Esophagus muscularis mucosa (tissue), 4 donors: ENCODE results near the gene HABP2.

Experiments
- EP300 ChIP-seq: sonication (generic); formaldehyde crosslinking; IDR thresholded peaks from one replicate; pipeline ENCODE4 v1.6.1; 2017; ENCODE audit warnings: antibody characterized with exemption
- POLR2A ChIP-seq: fragments of 450-650 bp; IDR thresholded peaks from one replicate; pipeline ENCODE4 v1.6.1; 2017; ENCODE audit warnings: antibody characterized with exemption, moderate library complexity, mild to moderate bottlenecking, low read depth
- POLR2AphosphoS5 ChIP-seq, 2 donors: sonication (generic); formaldehyde crosslinking; IDR thresholded peaks; one replicate each; pipeline ENCODE4 v1.6.1; 2017; ENCODE audit warnings: antibody characterized with exemption in 2 of 2
- TF ChIP-seq, protein P1 (sequence below), 3 experiments: fragments of 200-600 bp in 2 of 3; fragments of 450-650 bp in 1 of 3; sonication (generic) in 2 of 3; IDR thresholded peaks; one replicate each; pipeline ENCODE4 v1.5.1; 2017 to 2019; ENCODE audit warnings: antibody characterized with exemption in 3 of 3, mild to moderate bottlenecking in 2 of 3, moderate library complexity in 1 of 3

DNA sequence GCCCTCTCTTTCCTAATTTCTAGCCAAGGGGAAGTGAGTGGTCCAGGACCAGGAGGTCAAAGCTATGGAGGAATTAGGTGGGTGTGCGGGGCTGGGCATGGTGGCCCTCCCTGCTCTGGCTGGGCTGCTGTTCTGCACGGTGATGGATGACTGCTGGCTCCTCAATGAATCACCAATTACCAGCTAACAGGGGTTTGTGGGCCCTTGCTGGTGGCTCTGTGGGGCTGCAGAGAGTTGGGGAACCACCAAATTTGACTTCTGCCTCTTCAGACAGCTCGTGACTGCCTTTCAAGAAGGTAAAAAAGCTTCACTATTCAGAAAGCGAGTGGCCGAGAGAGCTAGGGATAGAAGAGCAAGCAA is 35.0 kb upstream of the HABP2 start:
- TF ChIP-seq, protein P1, sequence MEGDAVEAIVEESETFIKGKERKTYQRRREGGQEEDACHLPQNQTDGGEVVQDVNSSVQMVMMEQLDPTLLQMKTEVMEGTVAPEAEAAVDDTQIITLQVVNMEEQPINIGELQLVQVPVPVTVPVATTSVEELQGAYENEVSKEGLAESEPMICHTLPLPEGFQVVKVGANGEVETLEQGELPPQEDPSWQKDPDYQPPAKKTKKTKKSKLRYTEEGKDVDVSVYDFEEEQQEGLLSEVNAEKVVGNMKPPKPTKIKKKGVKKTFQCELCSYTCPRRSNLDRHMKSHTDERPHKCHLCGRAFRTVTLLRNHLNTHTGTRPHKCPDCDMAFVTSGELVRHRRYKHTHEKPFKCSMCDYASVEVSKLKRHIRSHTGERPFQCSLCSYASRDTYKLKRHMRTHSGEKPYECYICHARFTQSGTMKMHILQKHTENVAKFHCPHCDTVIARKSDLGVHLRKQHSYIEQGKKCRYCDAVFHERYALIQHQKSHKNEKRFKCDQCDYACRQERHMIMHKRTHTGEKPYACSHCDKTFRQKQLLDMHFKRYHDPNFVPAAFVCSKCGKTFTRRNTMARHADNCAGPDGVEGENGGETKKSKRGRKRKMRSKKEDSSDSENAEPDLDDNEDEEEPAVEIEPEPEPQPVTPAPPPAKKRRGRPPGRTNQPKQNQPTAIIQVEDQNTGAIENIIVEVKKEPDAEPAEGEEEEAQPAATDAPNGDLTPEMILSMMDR (IDR thresholded peaks at IDR 0.05): no peak
- TF ChIP-seq POLR2A (no peak), POLR2AphosphoS5 (IDR thresholded peaks at IDR 0.05) (no peak), EP300 (no peak)
